ENCODE measurements around the gene ADD1.
"Not testable (repeated sequence)": the region's sequence is repeated elsewhere in the genome, so short reads cannot be mapped to it uniquely, and the experiment has no call there.

Gene ADD1

DNA sequence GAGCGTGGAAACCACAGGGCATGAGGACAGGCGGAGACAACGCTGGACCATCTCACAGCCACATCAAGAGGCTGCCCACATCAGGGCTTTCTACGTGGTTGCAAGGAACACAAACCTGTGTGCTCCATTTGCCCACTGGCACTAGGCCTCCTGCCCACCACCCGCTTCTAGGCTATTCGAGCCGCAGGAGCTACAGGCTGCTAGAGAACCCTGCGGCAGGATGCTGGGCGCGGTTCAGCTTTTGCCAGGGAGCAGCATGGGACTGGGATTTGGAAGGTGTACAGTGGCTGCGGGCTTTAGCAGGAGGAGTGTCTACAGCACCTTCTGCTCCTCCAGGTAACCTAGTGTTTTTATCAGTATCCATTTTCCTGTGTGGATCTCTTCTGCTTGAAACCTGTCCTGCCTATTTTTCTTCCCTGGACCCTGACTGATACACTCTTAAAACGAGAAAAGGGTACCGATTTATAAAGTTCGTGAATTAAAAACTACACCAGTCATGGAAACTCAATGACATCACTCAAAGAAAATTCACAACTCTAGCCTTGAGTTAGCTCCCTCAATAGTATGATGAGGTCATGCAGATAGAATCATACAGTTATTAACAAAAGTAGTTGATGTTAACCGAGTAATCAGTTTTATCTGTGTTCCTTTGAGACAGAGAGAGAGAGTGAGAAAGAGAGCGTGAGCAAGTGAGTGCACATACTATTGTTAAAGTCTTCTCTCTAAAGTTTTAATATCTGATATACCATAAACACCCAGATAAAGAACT is 106.8 kb downstream of the ADD1 start:
- DNase-seq = no peak

DNA sequence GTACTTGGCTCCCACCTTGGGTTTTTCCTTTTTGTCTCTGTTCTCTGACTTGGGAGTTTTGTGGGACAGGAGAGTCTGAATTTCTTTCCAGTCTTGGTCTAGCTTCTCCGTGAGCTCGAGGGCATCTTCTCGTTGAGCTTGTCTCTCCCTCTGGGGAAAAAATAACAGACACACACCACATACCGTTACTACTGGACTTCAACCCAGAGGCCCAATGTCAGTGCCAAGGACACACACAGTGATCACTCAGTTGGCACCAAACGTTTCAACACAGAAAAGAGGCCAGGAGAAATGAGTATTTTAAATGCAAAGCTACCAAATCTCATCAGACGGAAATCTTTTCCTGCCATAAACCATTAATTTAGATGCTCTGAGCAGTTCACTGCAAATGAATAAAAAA is 109.9 kb downstream of the ADD1 start:
- no peak for DNase-seq

DNA sequence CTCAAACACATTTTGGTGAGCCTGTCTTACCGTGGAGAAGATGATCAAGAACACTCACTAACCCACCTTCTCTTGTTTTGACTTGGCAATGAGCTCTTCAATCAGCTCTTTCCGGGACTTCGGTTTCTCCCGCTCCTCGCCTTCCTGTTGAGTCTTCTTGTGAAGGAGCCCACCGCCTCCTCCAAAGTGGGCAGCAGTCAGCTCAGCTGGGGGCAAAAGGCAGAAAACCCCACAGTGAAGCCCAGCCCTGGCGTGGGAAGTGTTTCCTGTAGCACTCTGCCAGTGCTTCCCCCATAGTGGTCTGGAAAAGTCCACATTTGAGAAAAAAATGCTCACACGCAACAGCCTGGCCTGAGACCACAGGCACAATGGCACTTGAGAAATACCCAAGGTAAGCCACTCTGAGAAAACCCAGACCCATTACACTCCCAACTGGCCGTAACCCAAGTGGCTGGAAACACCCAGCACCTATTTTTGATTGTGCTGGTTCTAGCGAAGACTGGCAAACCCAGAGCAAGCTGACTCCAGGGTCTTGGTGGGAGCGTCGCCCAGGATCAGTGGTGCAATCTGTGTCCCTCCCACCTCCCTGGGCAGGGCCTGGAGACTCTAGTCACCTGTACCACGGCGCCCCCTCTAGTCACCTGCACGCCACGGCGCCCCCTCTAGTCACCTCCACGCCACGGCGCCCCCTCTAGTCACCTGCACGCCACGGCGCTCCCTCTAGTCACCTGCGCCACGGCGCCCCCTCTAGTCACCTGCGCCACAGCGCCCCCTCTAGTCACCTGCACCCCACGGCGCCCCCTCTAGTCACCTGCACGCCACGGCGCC is 110.9 kb downstream of the ADD1 start:
- DNase-seq = no peak

DNA sequence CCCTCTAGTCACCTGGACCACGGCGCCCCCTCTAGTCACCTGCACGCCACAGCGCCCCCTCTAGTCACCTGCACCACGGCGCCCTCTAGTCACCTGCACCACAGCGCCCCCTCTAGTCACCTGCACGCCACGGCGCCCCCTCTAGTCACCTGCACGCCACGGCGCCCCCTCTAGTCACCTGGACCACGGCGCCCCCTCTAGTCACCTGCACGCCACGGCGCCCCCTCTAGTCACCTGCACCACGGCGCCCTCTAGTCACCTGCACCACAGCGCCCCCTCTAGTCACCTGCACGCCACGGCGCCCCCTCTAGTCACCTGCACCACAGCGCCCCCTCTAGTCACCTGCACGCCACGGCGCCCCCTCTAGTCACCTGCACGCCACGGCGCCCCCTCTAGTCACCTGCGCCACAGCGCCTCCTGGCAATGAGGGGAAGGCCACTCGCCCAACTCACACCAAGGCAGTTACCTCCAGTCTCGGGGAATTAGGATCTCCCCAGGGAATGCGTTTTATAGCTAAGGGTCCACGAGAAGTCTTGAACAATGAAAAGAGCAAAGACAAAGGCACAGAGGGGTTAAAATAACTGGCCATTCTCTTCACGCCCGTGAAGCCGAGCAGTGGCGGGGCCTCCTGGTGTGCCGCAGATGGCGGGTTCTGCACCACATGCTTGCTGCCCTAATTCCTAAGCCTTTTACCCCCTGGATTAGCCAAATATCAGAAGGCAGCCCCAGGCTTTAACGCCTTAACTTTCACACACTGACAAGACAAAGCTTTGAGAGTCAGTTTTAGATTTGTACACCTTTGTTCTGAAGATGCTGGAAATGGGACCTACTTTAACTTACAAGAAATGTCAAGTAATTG is 111.8 kb downstream of the ADD1 start:
- DNase-seq = not testable (repeated sequence)

DNA sequence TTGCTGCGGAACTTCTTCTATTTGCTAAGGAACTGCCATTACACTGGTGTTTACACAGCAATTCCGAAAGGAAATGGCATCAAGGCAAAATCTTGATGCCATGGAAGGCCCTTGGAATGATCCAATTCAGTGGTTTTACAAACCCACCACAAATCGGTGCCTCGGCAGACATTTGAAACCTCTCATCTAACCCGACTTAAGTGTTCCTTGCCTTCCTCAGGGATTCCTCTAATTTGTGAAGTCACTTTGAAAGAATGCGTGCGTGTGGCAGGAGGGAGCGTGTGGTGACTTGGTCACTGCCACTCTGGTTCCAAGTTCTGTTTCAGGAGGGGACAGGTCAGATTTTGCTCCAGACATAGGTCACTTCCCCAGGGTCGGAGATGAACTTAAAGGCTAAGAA is 114.8 kb downstream of the ADD1 start:
- DNase-seq = no peak

DNA sequence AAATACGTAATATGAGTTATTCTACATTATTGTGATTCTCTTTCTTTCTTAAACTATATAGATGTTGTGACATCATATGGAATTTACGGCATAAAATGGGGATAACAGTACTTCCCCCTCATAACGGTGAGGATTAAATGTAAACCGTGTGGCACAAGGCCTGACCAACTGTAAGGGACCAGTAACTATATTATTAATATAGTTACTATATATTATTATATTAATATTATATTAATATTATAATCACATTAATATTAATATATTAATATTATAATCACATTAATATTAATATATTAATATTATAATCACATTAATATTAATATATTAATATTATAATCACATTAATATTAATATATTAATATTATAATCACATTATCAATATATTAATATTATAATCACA is 116.8 kb downstream of the ADD1 start:
- not testable (repeated sequence) for DNase-seq

DNA sequence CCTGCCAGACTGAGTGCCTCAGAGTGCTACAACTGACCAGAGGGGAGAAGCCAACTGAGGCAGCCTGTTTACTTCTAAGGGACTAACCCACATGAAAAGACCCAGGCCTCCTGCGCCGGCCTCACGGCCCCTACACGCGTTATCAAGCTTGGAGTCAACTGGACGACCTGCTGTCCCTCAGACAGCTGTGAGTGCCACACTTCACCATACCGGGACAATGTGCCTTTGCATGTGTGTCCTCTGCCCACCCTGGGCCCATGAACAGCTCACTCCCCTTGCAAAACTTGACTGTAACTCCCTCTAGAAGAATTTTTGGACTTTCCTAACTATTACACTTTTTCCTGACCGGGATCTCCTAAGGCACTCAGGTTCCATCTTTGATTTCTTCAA is 117.8 kb downstream of the ADD1 start:
- DNase-seq = no peak

DNA sequence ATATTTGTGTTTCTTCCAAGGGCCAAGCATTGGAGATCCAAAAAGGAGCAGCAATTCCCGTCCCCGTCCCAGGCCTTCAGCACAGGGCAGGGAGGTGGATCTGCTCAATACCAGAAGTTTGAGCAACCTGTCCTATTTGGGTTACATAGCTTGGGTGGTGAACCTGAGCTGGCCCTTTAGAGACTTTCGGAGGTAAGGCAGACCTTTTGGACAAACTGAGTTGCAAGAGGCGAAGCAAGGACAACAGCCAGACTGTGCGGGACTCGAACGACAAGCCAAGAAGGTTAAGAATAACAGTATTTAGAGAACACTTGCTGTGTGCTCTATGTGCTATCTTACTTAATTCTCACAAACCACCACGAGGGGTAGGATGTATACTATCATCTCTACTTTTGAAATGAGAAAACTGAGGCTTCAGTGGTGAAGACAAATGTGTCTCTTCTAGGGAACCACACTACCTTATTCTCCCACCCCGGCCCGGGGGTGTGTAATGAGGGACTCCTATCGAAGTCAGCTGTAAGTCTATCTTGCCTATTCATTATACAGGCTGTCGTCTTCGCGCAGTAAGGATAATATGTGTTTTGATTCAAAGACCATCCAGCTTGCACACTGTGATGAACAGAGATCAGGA is 118.3 kb downstream of the ADD1 start:
- DNase-seq = no peak

DNA sequence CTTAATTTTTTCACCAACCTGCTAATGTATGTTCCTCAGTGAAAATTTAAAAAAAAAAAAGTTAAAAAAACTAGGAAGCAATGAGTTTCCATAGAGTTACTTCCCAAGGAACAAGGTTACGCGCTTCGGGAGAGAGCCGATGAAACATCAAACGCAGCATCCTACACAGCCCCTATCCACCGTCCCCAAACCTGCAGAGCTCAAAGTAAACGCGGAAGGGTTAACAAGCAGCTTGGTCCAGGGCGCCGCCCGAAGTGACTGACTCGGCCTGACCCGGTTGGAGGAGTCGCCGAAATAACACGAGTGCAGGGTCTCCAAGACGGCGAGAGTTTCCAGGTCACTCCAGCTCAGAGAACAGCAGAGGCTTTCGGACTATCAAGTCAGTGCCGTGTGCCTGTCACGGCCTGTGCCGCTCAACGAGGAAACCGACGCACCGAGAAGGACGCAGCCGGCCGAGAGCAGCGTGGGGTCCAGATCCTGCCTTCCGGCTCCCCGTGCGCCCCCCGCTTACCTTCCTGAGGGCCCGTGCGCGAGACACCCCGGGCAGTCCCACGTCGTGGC is 119.0 kb downstream of the ADD1 start:
- no peak for DNase-seq

DNA sequence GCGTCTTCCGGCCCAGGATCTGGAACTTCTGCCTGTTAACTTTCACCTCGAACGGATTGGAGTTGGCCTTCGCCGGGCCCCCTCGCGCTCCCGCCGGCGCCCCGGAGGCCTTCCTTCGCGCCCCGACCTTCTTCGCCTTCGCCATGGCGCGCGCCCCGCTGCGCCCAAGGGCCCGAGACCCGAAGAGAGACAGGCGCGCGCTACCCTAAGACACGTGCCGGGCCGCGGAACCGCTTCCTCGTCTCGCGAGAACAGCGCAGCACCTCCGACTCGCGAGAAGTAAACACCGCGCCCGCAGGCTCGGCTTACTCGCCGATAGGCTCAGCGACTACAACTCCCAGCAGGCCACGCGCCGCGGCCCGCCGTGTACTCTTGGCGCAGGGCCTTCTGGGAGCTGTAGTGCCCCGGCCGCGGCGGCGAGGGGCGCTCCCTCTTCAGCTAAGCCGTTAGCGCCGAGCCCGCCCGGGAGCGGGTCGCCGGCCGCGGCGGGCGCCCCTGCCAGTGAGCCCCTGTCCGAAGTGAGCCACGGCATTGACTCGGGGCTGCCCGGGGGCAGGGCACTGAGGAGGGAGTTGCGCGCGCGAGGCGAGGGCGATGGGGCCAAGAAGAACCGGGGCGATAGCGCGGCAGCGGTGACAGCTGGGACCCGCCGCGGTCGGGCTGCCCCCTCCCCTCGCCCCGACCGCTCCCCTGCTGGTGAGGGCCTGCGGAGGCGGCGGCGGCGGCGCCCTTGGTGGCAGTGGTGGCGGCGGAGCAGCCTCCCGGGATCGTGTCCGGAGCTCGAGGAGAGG is 119.7 kb downstream of the ADD1 start, which contains the start of the genes GRK4 and NOP14:
Gene GRK4 (plus strand): TSS at position 397 of the 791 bp plus-strand sequence. CDS start 500 bp downstream, outside the sequence.
Gene NOP14 (minus strand): TSS at position 232 of the 791 bp plus-strand sequence. CDS start 87 bp downstream, at position 145.
- DNase-seq = peak; percentile 97

DNA sequence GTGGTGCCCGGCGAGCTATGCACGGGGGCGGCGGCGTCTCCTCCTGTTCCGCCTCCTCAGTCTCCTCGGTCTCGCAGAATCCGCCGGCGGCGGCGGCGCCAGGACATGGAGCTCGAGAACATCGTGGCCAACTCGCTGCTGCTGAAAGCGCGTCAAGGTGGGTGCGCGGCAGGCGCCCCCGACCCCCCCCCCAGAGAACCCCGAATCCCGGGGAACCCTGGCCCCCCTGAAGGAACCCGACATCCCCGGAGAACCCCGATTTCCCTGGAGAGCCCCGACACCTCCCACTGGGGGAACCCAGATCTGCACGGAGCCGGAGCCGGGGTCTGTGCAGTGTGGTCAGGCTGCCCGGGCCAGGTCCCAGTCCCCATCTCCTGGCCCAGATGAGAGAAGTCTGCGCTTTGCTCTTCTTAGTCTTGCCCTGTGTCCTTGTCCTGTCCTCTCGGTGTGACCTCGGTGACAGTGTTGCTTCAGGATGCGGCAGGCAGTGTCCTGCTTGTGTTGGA is 120.4 kb downstream of the ADD1 start:
- DNase-seq = peak; percentile 59

DNA sequence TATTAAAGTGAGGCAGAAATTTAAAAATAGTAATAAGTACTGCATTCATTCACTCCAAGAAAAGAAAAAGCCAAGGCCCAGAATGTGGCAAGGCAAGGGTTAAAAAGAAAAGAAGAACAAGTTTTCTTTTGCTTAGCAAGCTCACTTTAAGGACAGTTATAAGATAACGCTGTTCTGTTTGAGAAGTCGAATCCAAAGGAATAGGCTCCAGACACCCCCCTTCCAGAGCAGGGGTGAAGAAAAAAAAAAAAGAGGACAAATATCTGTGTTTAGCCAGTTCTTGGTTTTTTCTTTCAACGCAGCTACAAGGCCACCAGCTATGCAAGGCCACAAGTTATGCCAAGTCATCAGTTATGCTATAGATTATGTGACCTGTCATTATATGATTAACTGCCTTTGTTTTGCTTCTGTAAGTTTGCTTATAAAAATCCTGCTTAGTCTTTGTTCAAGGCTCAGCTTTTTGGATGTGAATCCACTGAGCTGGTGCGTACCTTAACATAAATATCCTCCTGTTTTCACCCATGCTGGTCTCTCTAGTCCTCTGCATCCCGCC is 121.1 kb downstream of the ADD1 start:
- DNase-seq = no peak

DNA sequence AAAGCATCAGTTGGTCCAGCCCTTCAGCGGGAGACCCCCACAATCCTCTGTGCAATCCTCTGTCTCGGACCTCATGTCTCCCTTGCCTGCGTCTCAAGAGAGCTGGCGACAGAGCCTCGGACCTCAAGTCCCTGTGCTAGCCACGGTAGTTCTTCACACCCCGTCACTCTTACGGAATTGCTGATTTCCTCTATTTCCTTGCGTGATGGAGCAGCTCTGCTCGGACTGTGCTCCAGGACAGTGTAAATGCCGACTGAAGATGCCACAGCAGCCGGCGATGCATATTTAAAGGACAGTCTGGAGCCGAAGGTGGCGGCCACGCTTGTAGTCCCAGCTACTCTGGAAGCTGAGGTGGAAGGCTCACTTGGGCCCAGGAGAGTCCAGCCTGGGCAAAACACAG is 121.6 kb downstream of the ADD1 start:
- no peak for DNase-seq

DNA sequence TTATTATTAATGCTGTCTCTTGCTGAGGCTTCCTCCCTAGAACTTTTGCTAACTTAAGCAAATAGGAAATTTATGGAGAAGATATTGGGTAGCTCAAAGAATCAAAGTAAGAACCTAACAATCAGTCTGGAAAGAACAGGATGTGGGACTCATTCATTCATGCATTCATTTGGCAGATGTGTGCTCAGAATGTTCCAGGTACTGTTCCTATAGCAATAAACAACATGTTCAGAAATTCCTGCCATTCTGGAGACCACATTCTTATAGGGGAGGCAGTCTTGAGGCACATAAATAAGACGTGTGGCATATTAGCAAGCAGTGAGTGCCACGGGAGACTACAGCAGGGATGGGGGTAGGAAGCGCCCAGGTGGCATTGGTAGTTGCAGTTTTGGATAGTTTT is 124.7 kb downstream of the ADD1 start:
- no peak for DNase-seq

DNA sequence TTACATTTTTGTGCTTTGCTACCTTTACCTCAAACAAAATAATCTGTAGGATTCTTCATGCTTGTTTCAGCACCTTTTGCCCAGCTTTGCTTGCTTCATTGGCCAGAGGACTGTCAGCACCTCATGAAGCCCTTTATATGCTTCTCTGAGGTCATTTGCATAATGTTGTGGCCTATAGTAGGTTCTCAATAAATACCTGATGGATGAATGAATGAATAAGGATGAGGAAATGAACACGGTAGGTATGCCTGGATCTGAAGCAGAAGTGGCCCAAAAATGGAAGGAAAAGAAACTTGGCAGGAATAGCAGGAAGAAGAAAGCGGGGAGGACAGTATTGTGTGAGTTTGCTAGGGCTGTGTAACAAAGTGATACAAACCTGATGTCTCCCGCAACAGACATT is 127.6 kb downstream of the ADD1 start:
- no peak for DNase-seq

DNA sequence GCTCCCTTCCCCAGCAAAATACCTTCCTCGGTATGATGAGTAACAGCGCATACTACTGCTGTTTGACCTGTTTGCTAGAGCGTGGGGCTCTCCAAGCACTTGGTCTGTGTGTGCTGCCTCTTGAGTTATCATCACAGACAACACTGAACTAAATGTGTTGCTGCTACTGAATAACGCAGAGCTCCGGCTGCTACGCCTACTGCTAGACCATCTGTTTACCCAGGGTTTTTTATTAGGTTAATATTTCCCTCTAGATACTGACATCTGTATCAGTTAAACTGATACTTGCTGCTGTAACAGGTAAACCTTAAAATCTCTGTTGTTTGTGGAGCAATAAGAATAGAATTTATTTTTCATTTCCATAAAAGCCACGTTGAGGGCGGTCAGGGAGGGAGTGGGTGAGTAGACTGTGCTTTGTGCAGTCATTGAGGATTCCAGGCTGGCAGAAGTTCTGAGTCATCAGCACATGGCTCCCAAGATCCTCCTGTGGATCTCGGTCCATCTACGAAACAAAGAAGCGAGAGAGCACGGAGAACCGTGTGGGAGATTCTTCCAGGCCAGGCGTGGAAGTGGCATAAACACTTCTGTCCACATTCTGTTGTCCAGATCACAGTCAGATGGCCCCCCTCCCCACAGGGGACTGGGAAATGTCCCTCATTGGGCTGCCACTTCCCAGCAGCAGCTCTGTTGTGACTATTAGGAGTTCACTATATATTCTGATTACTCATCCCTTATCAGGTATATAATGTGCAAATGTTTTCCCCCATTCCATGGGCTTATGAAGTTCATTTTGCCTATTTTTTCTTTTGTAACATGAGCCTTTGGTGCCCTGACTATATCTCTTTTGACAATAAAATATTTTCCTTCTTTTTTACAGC is 133.8 kb downstream of the ADD1 start:
- DNase-seq = no peak
